Right renal pelvis (tissue), 4 donors: Measurements from ENCODE around the gene CGREF1. TPM values are rescaled to one million over a fixed set of nuclear protein-coding genes. Genes with fewer than 3 reads are reported as not detected.
A peak's percentile ranks its signal among the peaks of the same experiment; 100 is the strongest.
"Not testable (repeated sequence)": the region's sequence is repeated elsewhere in the genome, so short reads cannot be mapped to it uniquely, and the experiment has no call there.

Source experiments
- DNase-seq, 4 donors: peaks; one replicate each; pipeline ENCODE4 v3.0.0-alpha.2; 2013; ENCODE audit warnings: low read depth in 4 of 4, low spot score in 3 of 4, missing footprints in 1 of 4
- polyA plus RNA-seq, 4 donors: library from polyadenylated mRNA; unstranded; fragments of 120-200 nt; gene quantifications; one replicate each; pipeline ENCODE4 v1.2.1, GENCODE V29; 2013; ENCODE audit not compliant: insufficient read length in 4 of 4

Gene CGREF1
- polyA plus RNA-seq, 4 donors, result 4.6 to 7.5 (median 6.1) TPM

- no peak for DNase-seq
These were observed 19.2 kb upstream of the CGREF1 start for GRCh38 chr2:27138111-27138510.

DNA sequence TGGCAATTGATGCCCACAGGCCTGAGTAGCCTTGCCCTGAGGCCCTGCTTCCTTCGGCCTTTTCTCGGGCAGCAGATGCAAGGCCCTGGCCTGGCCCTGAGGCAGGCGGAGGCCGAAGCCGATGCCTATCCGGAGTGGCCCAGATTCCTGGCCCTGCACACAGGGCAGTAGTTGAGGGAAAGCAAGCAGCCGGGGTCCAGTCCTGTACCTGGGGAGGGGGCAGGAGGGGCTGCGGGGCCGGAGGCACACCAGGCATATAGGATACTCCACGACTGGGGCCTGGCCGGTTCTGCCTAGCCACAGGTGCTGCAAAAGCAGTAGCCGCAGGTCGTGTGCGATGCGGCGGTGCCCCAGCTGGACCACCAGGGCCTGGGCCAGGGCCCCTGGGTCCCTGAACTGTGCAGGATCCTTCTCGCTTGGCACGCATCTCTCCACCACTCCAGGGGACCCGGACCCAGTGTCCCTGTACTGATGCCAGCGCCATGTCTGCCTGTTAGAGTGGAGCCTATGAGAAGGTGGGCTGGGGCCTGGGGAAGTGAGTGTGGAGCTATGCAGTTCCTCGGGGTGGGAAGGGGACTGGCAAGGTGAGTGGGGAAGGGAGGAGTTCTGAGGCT is 18.5 kb upstream of the CGREF1 start:
- no peak for DNase-seq

- no peak for DNase-seq
These were observed 17.8 kb upstream of the CGREF1 start for GRCh38 chr2:27136751-27137150.

GRCh38 chr2:27135478-27135955 is 16.6 kb upstream of the CGREF1 start:
- no peak for DNase-seq

GRCh38 chr2:27134781-27135477 is 16.0 kb upstream of the CGREF1 start:
- DNase-seq, result no peak

GRCh38 chr2:27133905-27134780 is 15.2 kb upstream of the CGREF1 start, which contains the start of gene PREB:
TSS of gene PREB (minus strand) at chr2:27134636. CDS start at chr2:27134421, 215 bp downstream.
- peak; percentile 93 to 99 (median 94) for DNase-seq

GRCh38 chr2:27133195-27133875 is 14.4 kb upstream of the CGREF1 start:
- no peak for DNase-seq

GRCh38 chr2:27131429-27131828 is 12.5 kb upstream of the CGREF1 start:
- DNase-seq, result no peak

GRCh38 chr2:27130396-27130795 is 11.5 kb upstream of the CGREF1 start:
- DNase-seq, result no peak

GRCh38 chr2:27128668-27129571 is 10.0 kb upstream of the CGREF1 start:
- no peak for DNase-seq

DNA sequence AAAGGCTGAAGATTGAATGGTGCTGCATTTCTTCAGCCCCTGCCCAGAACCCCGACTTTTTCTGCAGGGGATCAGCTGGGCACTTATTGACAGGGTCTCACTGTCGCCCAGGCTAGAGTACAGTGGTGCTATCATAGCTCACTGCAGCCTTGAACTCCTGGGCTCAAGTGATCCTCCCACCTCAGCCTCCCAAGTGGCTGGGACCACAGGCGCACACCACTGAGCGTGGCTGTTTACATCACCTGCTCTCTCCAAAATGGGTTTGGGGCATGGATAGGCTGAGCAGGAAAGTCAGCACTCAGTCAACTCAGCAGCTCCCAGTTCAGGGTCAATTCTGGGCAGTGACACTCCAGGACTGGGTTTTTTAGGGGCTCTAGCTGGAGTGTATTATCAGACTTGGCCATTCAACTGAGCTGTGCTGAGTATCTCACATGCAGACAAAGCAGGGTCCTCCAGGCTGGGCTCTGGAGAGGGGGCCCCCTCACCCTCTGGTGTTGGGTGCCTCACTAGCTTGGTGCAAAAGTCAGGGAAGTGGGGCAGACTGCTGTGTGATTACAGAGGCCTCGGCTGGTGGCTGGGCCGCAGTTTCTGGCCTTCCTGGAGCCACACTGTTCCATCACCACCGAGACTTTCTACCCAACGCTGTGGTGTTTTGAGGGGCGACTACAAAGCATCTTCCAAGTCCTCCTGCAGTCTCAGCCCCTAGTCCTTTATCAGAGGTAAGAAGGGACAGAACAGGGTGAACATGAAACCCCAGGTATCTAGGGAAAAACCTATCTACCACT is 9.1 kb upstream of the CGREF1 start:
- DNase-seq, result no peak

GRCh38 chr2:27126252-27126710 is 7.4 kb upstream of the CGREF1 start:
- no peak for DNase-seq

GRCh38 chr2:27125104-27125503 is 6.2 kb upstream of the CGREF1 start:
- DNase-seq, result no peak

- no peak for DNase-seq
These were observed 4.6 kb upstream of the CGREF1 start, which contains the start of gene ABHD1 for GRCh38 chr2:27123302-27124150. TSS of gene ABHD1 (plus strand) at chr2:27123815. CDS start at chr2:27123949, 134 bp downstream.

GRCh38 chr2:27122791-27123190 is 3.9 kb upstream of the CGREF1 start:
- no peak for DNase-seq

DNA sequence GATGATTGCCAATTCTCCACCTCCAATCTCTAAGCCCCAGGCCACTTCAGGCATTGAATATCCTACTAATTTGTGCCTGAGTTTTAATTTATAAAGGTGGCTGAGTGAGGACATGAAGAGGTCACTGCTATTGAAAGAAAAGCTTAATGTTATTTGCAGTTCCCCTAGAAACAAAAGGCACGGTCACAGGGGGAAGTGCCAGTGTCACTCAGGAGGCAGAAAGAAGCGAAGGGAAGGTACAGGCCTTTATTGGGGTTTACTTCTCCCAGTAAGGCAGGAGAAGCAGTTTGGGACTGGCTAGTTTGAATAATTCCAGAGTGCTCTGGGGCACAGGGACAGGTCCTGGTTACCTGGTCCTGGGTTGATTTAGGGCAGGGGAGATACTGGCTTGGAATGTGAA is 3.0 kb upstream of the CGREF1 start:
- DNase-seq, result no peak

GRCh38 chr2:27119330-27119670 is 372 bp upstream of the CGREF1 start:
- DNase-seq, result not testable (repeated sequence)
